T-helper 1 cell treated with Interleukin-12 subunit alpha and Interleukin-12 subunit beta and Interleukin-4 antibody, amounts not matched to agents 30 ng/mL and 1 ng/mL, for 36 hours (primary cell): ENCODE data around the gene TUBG2. TPM values are rescaled to one million over a fixed set of nuclear protein-coding genes. Genes with fewer than 3 reads are reported as not detected.

Experiments used
- intact Hi-C: fragments of 100-400 bp; cut with micrococcal nuclease; formaldehyde crosslinking; loops from one replicate; pipeline ENCODE4 v1.15.1; 2024
- total RNA-seq: library from RNA; stranded (reverse); gene quantifications from 2 replicates; pipeline ENCODE4 v1.2.3, GENCODE V29; 2022

TUBG2 gene
- total RNA-seq, 1 donor from 2014 or later, result 9.4 TPM

- intact Hi-C loops, result loop anchor here (5.0 to 10.0 kb wide), 6 partner anchors 139 to 869 kb away; partner anchors contain the start of genes BECN1, DHX58, DHX8 and ETV4
Observed at GRCh38 chr17:42675965-42676423, 16.9 kb downstream of the TUBG2 start.

GRCh38 chr17:42676424-42677011, 17.4 kb downstream of the TUBG2 start, which contains the start of gene PLEKHH3:
TSS of gene PLEKHH3 (minus strand) at chr17:42676994. CDS start at chr17:42676563, 431 bp downstream.
- intact Hi-C loops, result loop anchor here (1.0 to 10.0 kb wide), 7 partner anchors 139 to 868 kb away; partner anchors contain the start of genes BECN1, DHX58, DHX8 and ETV4

GRCh38 chr17:42677012-42677857, 18.2 kb downstream of the TUBG2 start:
- intact Hi-C loops, result loop anchor here (1.0 to 10.0 kb wide), 7 partner anchors 140 to 868 kb away; partner anchors contain the start of genes BECN1, DHX58, DHX8 and ETV4

GRCh38 chr17:42677921-42678781, 19.1 kb downstream of the TUBG2 start:
- intact Hi-C loops, result loop anchor here (1.0 to 10.0 kb wide), 9 partner anchors 67 to 867 kb away; partner anchors contain the start of genes BECN1, DHX58, DHX8 and ETV4

- intact Hi-C loops, result loop anchor here (1.0 to 10.0 kb wide), 11 partner anchors 20 to 866 kb away; partner anchors contain the start of genes BECN1, DHX58, DHX8 and ETV4
Observed at GRCh38 chr17:42678951-42679491, 19.9 kb downstream of the TUBG2 start.

- intact Hi-C loops, result loop anchor here (1.0 to 10.0 kb wide), 9 partner anchors 20 to 865 kb away; partner anchors contain the start of genes BECN1, DHX58, DHX8 and ETV4
Observed at GRCh38 chr17:42679492-42680330, 20.6 kb downstream of the TUBG2 start.

- intact Hi-C loops, result no loop called here
Observed at GRCh38 chr17:42680331-42680808, 21.3 kb downstream of the TUBG2 start.

GRCh38 chr17:42681976-42682721, 23.1 kb downstream of the TUBG2 start, which contains the start of gene CNTNAP1:
TSS of gene CNTNAP1 (plus strand) at chr17:42682531. CDS start at chr17:42682830, 299 bp downstream.
- intact Hi-C loops, result no loop called here

GRCh38 chr17:42682722-42683403, 23.8 kb downstream of the TUBG2 start:
- intact Hi-C loops, result no loop called here

GRCh38 chr17:42683407-42684034, 24.4 kb downstream of the TUBG2 start:
- intact Hi-C loops, result no loop called here

GRCh38 chr17:42684929-42685556, 26.0 kb downstream of the TUBG2 start:
- intact Hi-C loops, result no loop called here

- intact Hi-C loops, result no loop called here
Observed at GRCh38 chr17:42685831-42686230, 26.7 kb downstream of the TUBG2 start.

- intact Hi-C loops, result no loop called here
Observed at GRCh38 chr17:42686520-42687128, 27.5 kb downstream of the TUBG2 start.

- intact Hi-C loops, result no loop called here
Observed at GRCh38 chr17:42687707-42688320, 28.7 kb downstream of the TUBG2 start.

- intact Hi-C loops, result loop anchor here (5.0 kb wide), 1 partner anchor 213 kb away; no protein-coding TSS in a partner anchor
Observed at GRCh38 chr17:42690596-42690995, 31.5 kb downstream of the TUBG2 start.

- intact Hi-C loops, result loop anchor here (5.0 kb wide), 1 partner anchor 214 kb away; no protein-coding TSS in a partner anchor
Observed at GRCh38 chr17:42691021-42691545, 32.0 kb downstream of the TUBG2 start.
